Mucosa of descending colon (tissue), 3 donors: Measurements from ENCODE around the gene MBD3L2B. TPM values are rescaled to one million over a fixed set of nuclear protein-coding genes. Genes with fewer than 3 reads are reported as not detected.
A peak's percentile ranks its signal among the peaks of the same experiment; 100 is the strongest.

ENCODE experiments used
- ATAC-seq: fragments of 200-7000 bp; cut with Tn5 transposase; one replicate; pipeline ENCODE4 v1.9.1; 2020; ENCODE audit warnings: mild to moderate bottlenecking, moderate library complexity
- DNase-seq, 3 donors: peaks; one replicate each; pipeline ENCODE4 v3.0.0-alpha.2; 2020
- H3K36me3 ChIP-seq: fragments of 200-600 bp; one replicate; pipeline ENCODE4 v1.8.0; 2021; ENCODE audit warnings: low read depth, mild to moderate bottlenecking
- H3K4me1 ChIP-seq: fragments of 200-600 bp; one replicate; pipeline ENCODE4 v1.8.0; 2021; ENCODE audit warnings: low read depth, mild to moderate bottlenecking
- H3K4me3 ChIP-seq: fragments of 200-600 bp; one replicate; pipeline ENCODE4 v1.8.0; 2021; ENCODE audit warnings: mild to moderate bottlenecking
- H3K9me3 ChIP-seq: fragments of 200-600 bp; one replicate; pipeline ENCODE4 v1.8.0; 2021; ENCODE audit warnings: mild to moderate bottlenecking
- intact Hi-C, 2 donors: fragments of 100-400 bp; cut with DNase I in 1 of 2; cut with micrococcal nuclease in 1 of 2; formaldehyde crosslinking; loops; one replicate each; pipeline versions ENCODE4 v1.11.0 to v1.11.1; 2022; cut with DNase I, micrococcal nuclease
- total RNA-seq, 3 donors: library from RNA; stranded (reverse); fragmentation: NEBNext Ultra II Directional in 2 of 3; extraction: Animal tissue kit (Norgen Biotek cat#: 25700) in 2 of 3; gene quantifications; one replicate each; pipeline versions ENCODE4 v1.2.1 to v1.2.4, GENCODE V29; 2021 to 2023
- TF ChIP-seq, protein P1 (sequence below): fragments of 200-600 bp; IDR thresholded peaks from one replicate; pipeline ENCODE4 v1.8.0; 2022; ENCODE audit warnings: antibody characterized with exemption, mild to moderate bottlenecking
- donor health status: DM: no; HTN: no; CAD: no; lungs with moderate emphysema.
- donor health status: DM: no; HTN: no; CAD: no.
- donor health status: DM: no; HTN: yes; CAD: no.

Gene MBD3L2B
- total RNA-seq, 3 donors from 2014 or later: not detected

GRCh38 chr19:7006135-7006704 lies 15.0 kb downstream of the MBD3L2B start:
- no peak for ATAC-seq

GRCh38 chr19:7004313-7004931 lies 16.8 kb downstream of the MBD3L2B start:
- Histone ChIP-seq H3K4me3 (no peak overlapping the region), H3K9me3 (no peaks in the 10 kb centered on the region), H3K4me1 (no peaks in the 10 kb centered on the region), H3K36me3 (no peaks in the 10 kb centered on the region)
- intact Hi-C loops: no loop called here
- TF ChIP-seq, protein P1, sequence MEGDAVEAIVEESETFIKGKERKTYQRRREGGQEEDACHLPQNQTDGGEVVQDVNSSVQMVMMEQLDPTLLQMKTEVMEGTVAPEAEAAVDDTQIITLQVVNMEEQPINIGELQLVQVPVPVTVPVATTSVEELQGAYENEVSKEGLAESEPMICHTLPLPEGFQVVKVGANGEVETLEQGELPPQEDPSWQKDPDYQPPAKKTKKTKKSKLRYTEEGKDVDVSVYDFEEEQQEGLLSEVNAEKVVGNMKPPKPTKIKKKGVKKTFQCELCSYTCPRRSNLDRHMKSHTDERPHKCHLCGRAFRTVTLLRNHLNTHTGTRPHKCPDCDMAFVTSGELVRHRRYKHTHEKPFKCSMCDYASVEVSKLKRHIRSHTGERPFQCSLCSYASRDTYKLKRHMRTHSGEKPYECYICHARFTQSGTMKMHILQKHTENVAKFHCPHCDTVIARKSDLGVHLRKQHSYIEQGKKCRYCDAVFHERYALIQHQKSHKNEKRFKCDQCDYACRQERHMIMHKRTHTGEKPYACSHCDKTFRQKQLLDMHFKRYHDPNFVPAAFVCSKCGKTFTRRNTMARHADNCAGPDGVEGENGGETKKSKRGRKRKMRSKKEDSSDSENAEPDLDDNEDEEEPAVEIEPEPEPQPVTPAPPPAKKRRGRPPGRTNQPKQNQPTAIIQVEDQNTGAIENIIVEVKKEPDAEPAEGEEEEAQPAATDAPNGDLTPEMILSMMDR: no peak
- DNase-seq (no peak), ATAC-seq (peak; percentile 61)

More at GRCh38 chr19:7006135-7006704, 15.0 kb downstream of the MBD3L2B start:
- Histone ChIP-seq H3K36me3 (no peaks in the 10 kb centered on the region), H3K4me3 (no peak overlapping the region), H3K4me1 (no peaks in the 10 kb centered on the region), H3K9me3 (no peaks in the 10 kb centered on the region)
- intact Hi-C loops: no loop called here
- TF ChIP-seq, protein P1: no peak
- DNase-seq: no peak

GRCh38 chr19:7000816-7001215 lies 20.4 kb downstream of the MBD3L2B start:
- DNase-seq (no peak), ATAC-seq (no peak)
- intact Hi-C loops: no loop called here
- Histone ChIP-seq H3K9me3 (no peaks in the 10 kb centered on the region), H3K4me3 (no peak overlapping the region), H3K4me1 (no peaks in the 10 kb centered on the region), H3K36me3 (no peaks in the 10 kb centered on the region)
- TF ChIP-seq, protein P1: no peak

DNA sequence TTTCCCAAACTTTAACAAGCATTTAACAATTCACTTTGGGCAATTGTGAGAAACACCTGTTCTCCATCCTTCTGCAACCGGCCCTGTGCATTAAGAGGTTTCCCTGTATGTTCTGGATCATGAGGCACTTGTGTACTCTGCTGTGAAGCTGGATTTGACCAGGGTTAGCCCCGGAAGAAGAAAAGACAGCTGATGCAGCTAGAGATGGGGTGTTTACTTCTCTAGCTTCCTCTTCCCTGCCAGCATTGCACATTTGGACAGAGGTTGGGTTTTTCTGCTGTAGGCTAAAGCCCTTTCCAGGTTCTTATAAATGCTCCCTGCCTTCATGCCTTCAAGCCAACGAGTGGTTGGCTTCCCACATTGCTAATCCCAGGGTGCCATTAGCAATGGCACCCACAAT lies 20.9 kb downstream of the MBD3L2B start:
- TF ChIP-seq, protein P1: no peak
- H3K36me3 ChIP-seq: no peaks in the 10 kb centered on the region
- no peak for DNase-seq
- no peak for ATAC-seq
- H3K4me3 ChIP-seq: no peak overlapping the region
- no peaks in the 10 kb centered on the region for H3K9me3 ChIP-seq
- intact Hi-C loops: no loop called here
- H3K4me1 ChIP-seq: no peaks in the 10 kb centered on the region

DNA sequence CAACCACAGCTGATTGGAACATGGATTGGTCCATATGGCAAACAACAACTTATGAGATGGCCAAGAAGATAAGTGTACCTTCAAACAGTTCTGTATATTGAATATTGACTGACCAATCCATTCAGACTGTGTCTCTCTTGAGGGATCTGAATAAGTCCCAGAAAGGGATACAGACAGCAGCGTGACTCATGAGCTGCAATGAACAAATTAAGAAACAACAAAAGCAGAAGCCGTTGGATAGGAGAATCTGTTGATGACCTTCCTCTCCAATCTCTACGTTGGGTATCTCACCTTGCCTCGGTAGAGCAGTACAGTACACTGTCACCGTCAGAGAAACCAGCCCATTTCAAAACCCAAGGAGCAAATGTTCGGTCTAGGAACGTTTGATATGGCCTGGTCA lies 21.3 kb downstream of the MBD3L2B start:
- Histone ChIP-seq H3K9me3 (no peaks in the 10 kb centered on the region), H3K4me1 (no peaks in the 10 kb centered on the region), H3K4me3 (no peak overlapping the region), H3K36me3 (no peaks in the 10 kb centered on the region)
- intact Hi-C loops: no loop called here
- TF ChIP-seq, protein P1: no peak
- no peak for ATAC-seq
- DNase-seq: no peak
